MCF 10A (cell line): Measurements from ENCODE around the gene SYNDIG1. TPM values are rescaled to one million over a fixed set of nuclear protein-coding genes. Genes with fewer than 3 reads are reported as not detected.

Experiments used
- BruUV-seq: library from RNA; stranded (reverse); fragments of 400-500 nt; replicated peaks from 2 replicates; lab custom pipeline; 2021; lab: Mats Ljungman, UMichigan
- CTCF ChIA-PET: fragments of 300-600 bp; sonication (Branson Sonifier 250); formaldehyde crosslinking; extraction: SDS; loops from one replicate; lab custom pipeline; 2021; ENCODE audit warnings: antibody characterized with exemption, inconsistent platforms; lab: Yijun Ruan, JAX
- POLR2A ChIA-PET: fragments of 300-600, 350-650 bp; sonication (Branson Sonifier 250); formaldehyde crosslinking; extraction: SDS; loops from one replicate; lab custom pipeline; 2020; ENCODE audit warnings: antibody characterized with exemption, inconsistent platforms; lab: Yijun Ruan, JAX
- DNase-seq: peaks from one replicate; pipeline ENCODE4 v3.0.0-alpha.2; 2018; ENCODE audit not compliant: unreplicated experiment
- H3K27ac Mint-ChIP-seq: one replicate; pipeline ENCODE4 v1.8.0; 2022; ENCODE audit warnings: mild to moderate bottlenecking, low read depth, mixed read lengths; ENCODE audit not compliant: unreplicated experiment
- H3K27me3 Mint-ChIP-seq: one replicate; pipeline ENCODE4 v1.8.0; 2022; ENCODE audit warnings: mixed read lengths; ENCODE audit not compliant: insufficient read depth, unreplicated experiment
- H3K36me3 Mint-ChIP-seq: one replicate; pipeline ENCODE4 v1.8.0; 2022; ENCODE audit warnings: mild to moderate bottlenecking, moderate library complexity, mixed read lengths; ENCODE audit not compliant: insufficient read depth, unreplicated experiment
- H3K4me1 Mint-ChIP-seq: one replicate; pipeline ENCODE4 v1.8.0; 2022; ENCODE audit warnings: mixed read lengths; ENCODE audit not compliant: insufficient read depth, unreplicated experiment
- H3K4me3 Mint-ChIP-seq: one replicate; pipeline ENCODE4 v1.8.0; 2022; ENCODE audit warnings: mild to moderate bottlenecking, moderate library complexity, mixed read lengths; ENCODE audit not compliant: unreplicated experiment
- H3K9me3 Mint-ChIP-seq: one replicate; pipeline ENCODE4 v1.8.0; 2022; ENCODE audit warnings: mixed read lengths; ENCODE audit not compliant: unreplicated experiment
- CTCF ChIP-seq: fragments of 200-600 bp; IDR thresholded peaks from one replicate; pipeline ENCODE4 v1.8.0; 2022; ENCODE audit warnings: antibody characterized with exemption, mild to moderate bottlenecking; ENCODE audit not compliant: unreplicated experiment
- intact Hi-C: fragments of 100-400 bp; cut with micrococcal nuclease; formaldehyde crosslinking; loops from 2 replicates; pipeline ENCODE4 v1.14.1; 2022
- total RNA-seq: library from RNA; stranded (reverse); gene quantifications from 2 replicates; pipeline ENCODE4 v1.2.3, GENCODE V29; 2022

SYNDIG1 gene
- total RNA-seq, 1 experiment from 2014 or later, result not detected

DNA sequence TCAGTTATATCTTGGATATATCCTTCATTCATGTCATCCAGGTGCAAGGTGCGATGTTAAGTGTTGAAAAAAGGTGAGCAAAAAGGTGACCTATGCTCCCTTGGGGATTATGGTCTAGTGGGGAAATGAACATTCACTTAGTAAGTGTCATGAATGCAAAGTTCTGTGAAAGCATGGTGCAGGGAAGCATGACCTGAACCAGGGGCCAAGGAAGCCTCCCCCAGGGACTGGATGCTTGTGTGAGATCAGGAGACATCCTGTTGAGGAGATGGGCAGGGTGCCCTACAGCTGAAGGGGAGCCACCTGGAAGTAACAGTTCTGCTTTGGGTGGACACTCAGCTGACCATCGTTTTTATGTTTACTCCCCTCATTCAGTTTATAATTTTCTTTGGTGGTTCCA is 179.5 kb downstream of the SYNDIG1 start:
- H3K27ac Mint-ChIP-seq, result no peak overlapping the region
- no peaks in the 10 kb centered on the region for H3K4me1 Mint-ChIP-seq
- H3K9me3 Mint-ChIP-seq, result peaks cover 7% of the 10 kb centered on the region
- intact Hi-C loops, result no loop called here
- no peak overlapping the region for H3K4me3 Mint-ChIP-seq
- no TSS peak for BruUV-seq
- TF ChIP-seq CTCF, result no peak
- H3K27me3 Mint-ChIP-seq, result no peaks in the 10 kb centered on the region
- DNase-seq, result no peak
- ChIA-PET CTCF (interaction anchor here (0.5 to 0.7 kb wide), 3 partner anchors 9 to 1544 kb away, joined by 3 to 4 read pairs (median 3); no protein-coding TSS in a partner anchor), POLR2A (no interaction called here)
- H3K36me3 Mint-ChIP-seq, result no peaks in the 10 kb centered on the region

DNA sequence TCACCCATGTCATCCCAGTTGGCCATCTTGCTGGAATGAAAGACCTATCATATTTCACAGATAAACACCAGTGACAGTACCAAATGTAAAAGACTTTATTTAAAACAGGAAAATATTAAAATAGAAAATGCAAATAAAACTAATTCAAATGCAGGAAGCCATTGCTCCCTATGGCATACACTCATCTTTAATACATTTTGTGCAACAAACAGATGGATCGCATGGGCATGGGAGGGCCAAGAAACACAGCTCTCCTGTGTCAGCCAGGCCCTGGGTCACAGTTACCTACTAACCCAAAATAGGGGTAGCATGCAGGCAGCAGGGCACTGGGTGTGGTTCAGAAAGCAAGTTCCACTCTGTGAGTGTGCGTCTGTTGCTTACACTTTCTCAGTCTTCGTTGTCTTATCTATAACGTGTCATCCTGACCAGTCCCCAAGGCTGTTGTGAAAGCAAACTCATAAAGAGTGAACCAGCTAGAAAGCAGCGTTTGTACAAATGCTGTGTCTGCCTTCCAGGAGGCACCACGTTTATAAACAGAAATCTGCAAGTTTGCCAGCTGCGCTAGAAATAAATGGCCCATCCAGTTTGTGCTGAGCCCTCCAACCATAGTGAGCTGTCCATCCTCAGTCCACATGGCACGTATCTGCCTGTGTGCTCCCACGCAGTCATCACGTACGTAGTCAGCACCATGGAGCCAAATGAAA is 180.5 kb downstream of the SYNDIG1 start:
- Mint-ChIP-seq H3K27me3 (no peaks in the 10 kb centered on the region), H3K27ac (no peak overlapping the region), H3K4me1 (no peaks in the 10 kb centered on the region), H3K4me3 (no peak overlapping the region), H3K9me3 (peaks cover 11% of the 10 kb centered on the region), H3K36me3 (no peaks in the 10 kb centered on the region)
- no peak for DNase-seq
- no TSS peak for BruUV-seq
- CTCF ChIA-PET, result interaction anchor here (0.5 to 0.6 kb wide), 3 partner anchors 8 to 1046 kb away, joined by 3 to 4 read pairs (median 3); no protein-coding TSS in a partner anchor
- intact Hi-C loops, result no loop called here
- TF ChIP-seq CTCF, result no peak
- POLR2A ChIA-PET, result no interaction called here

DNA sequence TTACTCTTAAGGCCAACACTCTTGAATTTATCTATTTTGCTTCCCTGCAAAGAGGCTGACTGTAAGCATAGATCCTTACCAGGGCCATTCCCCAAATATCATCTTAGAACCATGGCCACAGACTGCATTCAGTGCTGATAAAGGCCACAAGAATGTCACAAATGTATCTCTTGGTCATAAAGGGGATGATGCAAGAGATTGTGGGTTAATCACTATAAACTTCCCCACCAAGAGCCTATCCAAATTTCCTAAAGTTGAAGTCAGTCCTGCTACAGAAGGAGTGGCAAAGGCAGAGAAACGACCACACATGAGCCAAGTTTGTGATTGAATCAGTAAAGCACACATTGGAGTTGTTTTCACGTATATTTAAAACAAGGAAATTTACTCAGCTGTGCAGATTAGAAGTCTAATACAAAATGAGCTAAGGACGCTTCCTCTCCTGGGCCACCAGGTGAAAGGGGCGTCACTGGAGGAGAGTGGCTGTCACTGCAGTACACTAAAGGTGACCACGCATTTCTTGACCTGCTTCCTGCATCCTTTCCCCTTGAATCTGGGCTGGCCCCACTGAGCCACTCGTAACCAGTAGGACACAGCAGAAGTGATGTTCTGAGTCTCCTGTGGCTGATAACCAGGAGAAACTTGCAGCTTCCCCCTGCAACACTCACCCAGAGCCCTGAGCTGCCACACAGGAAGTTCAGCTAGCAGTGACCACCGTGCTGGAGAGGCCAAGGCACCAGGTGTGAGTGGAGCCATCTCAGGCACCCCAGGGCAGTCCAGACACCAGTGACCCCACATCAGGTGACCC is 181.9 kb downstream of the SYNDIG1 start:
- Mint-ChIP-seq H3K9me3 (peaks cover 22% of the 10 kb centered on the region), H3K27ac (no peak overlapping the region), H3K4me1 (no peaks in the 10 kb centered on the region), H3K27me3 (no peaks in the 10 kb centered on the region), H3K36me3 (no peaks in the 10 kb centered on the region), H3K4me3 (no peak overlapping the region)
- no TSS peak for BruUV-seq
- TF ChIP-seq CTCF, result no peak
- ChIA-PET CTCF (interaction anchor here (0.6 kb wide), 1 partner anchor 133 kb away, joined by 3 read pairs; no protein-coding TSS in a partner anchor), POLR2A (no interaction called here)
- intact Hi-C loops, result no loop called here
- DNase-seq, result peak; percentile 38

DNA sequence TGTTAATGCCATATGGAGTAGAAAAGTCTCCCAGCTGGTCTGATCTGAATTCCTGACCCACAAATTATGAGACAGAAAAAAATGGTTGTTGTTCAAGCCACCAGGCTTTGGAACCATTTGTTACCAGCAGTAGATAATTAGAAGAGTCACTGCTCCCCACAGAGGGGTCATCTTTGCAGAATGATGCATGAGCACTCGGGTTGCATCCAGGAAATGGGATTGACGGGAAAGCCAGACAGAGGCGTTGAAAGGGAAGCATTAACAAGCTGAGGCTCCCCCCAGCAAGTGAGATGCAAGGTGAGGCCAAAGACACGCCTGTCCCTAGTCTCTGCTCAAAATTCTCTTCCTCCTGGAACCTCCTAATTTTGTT is 182.5 kb downstream of the SYNDIG1 start:
- no peak for TF ChIP-seq CTCF
- H3K4me1 Mint-ChIP-seq, result no peaks in the 10 kb centered on the region
- H3K4me3 Mint-ChIP-seq, result no peak overlapping the region
- peaks cover 22% of the 10 kb centered on the region for H3K9me3 Mint-ChIP-seq
- intact Hi-C loops, result no loop called here
- no peaks in the 10 kb centered on the region for H3K27me3 Mint-ChIP-seq
- POLR2A ChIA-PET, result interaction anchor here (0.6 kb wide), 1 partner anchor 72 kb away, joined by 3 read pairs; no protein-coding TSS in a partner anchor
- no peaks in the 10 kb centered on the region for H3K36me3 Mint-ChIP-seq
- no TSS peak for BruUV-seq
- no peak overlapping the region for H3K27ac Mint-ChIP-seq
- no peak for DNase-seq
- CTCF ChIA-PET, result interaction anchor here (0.6 kb wide), 2 partner anchors 133 to 1231 kb away, joined by 3 to 4 read pairs; partner anchors contain the start of gene NAPB
